Mucosa of descending colon (tissue), 3 donors: ENCODE results near the gene RBP3. TPM values are rescaled to one million over a fixed set of nuclear protein-coding genes. Genes with fewer than 3 reads are reported as not detected.

Experiments used
- ATAC-seq: fragments of 200-7000 bp; cut with Tn5 transposase; one replicate; pipeline ENCODE4 v1.9.1; 2020; ENCODE audit warnings: mild to moderate bottlenecking, moderate library complexity
- DNase-seq, 3 donors: peaks; one replicate each; pipeline ENCODE4 v3.0.0-alpha.2; 2020
- H3K36me3 ChIP-seq: fragments of 200-600 bp; one replicate; pipeline ENCODE4 v1.8.0; 2021; ENCODE audit warnings: low read depth, mild to moderate bottlenecking
- H3K4me1 ChIP-seq: fragments of 200-600 bp; one replicate; pipeline ENCODE4 v1.8.0; 2021; ENCODE audit warnings: low read depth, mild to moderate bottlenecking
- H3K4me3 ChIP-seq: fragments of 200-600 bp; one replicate; pipeline ENCODE4 v1.8.0; 2021; ENCODE audit warnings: mild to moderate bottlenecking
- H3K9me3 ChIP-seq: fragments of 200-600 bp; one replicate; pipeline ENCODE4 v1.8.0; 2021; ENCODE audit warnings: mild to moderate bottlenecking
- CTCF ChIP-seq: fragments of 200-600 bp; IDR thresholded peaks from one replicate; pipeline ENCODE4 v1.8.0; 2022; ENCODE audit warnings: antibody characterized with exemption, mild to moderate bottlenecking
- intact Hi-C, 2 donors: fragments of 100-400 bp; cut with DNase I in 1 of 2; cut with micrococcal nuclease in 1 of 2; formaldehyde crosslinking; loops; one replicate each; pipeline versions ENCODE4 v1.11.0 to v1.11.1; 2022; cut with DNase I, micrococcal nuclease
- total RNA-seq, 3 donors: library from RNA; stranded (reverse); fragmentation: NEBNext Ultra II Directional in 2 of 3; extraction: Animal tissue kit (Norgen Biotek cat#: 25700) in 2 of 3; gene quantifications; one replicate each; pipeline versions ENCODE4 v1.2.1 to v1.2.4, GENCODE V29; 2021 to 2023
- donor health status: DM: no; HTN: no; CAD: no; lungs with moderate emphysema.
- donor health status: DM: no; HTN: no; CAD: no.
- donor health status: DM: no; HTN: yes; CAD: no.

The RBP3 gene
- total RNA-seq, 3 donors from 2014 or later = not detected

DNA sequence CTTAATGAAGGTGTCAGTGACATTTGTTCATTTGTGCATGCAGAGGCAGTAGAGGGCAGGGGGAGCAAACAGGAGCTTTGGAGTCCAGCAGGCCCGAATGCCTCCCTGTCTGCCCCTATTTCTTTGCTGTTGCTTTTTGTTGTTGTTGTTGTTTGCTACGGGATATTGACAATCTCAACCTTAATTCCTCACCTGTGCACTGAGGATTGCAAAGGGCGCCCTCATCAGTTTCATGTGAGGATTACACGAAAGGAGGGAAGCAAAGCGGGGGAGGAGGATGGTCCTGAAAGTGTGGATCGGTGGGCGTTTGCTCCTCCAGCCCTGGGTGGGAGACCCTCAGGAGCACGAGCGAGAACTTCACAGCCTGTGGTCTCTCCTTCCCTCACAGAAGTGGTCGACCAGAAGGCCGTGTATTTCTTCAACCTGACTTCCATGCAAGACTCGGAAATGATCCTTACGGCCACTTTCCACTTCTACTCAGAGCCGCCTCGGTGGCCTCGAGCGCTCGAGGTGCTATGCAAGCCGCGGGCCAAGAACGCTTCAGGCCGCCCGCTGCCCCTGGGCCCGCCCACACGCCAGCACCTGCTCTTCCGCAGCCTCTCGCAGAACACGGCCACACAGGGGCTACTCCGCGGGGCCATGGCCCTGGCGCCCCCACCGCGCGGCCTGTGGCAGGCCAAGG is 38.6 kb upstream of the RBP3 start:
- DNase-seq (no peak), ATAC-seq (no peak)
- intact Hi-C loops = loop anchor here in 1 of 2 donors (10.0 kb wide), 1 partner anchor 285 kb away; no protein-coding TSS in a partner anchor
- no peak for TF ChIP-seq CTCF
- Histone ChIP-seq H3K4me3 (no peak overlapping the region), H3K36me3 (no peaks in the 10 kb centered on the region), H3K4me1 (peaks cover 10% of the 10 kb centered on the region), H3K9me3 (no peaks in the 10 kb centered on the region)

DNA sequence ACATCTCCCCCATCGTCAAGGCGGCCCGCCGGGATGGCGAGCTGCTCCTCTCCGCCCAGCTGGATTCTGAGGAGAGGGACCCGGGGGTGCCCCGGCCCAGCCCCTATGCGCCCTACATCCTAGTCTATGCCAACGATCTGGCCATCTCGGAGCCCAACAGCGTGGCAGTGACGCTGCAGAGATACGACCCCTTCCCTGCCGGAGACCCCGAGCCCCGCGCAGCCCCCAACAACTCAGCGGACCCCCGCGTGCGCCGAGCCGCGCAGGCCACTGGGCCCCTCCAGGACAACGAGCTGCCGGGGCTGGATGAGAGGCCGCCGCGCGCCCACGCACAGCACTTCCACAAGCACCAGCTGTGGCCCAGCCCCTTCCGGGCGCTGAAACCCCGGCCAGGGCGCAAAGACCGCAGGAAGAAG is 38.1 kb upstream of the RBP3 start:
- DNase-seq (no peak), ATAC-seq (no peak)
- intact Hi-C loops = loop anchor here in 1 of 2 donors (10.0 kb wide), 1 partner anchor 285 kb away; no protein-coding TSS in a partner anchor
- Histone ChIP-seq H3K36me3 (no peaks in the 10 kb centered on the region), H3K4me3 (no peak overlapping the region), H3K9me3 (no peaks in the 10 kb centered on the region), H3K4me1 (peaks cover 10% of the 10 kb centered on the region)
- no peak for TF ChIP-seq CTCF

DNA sequence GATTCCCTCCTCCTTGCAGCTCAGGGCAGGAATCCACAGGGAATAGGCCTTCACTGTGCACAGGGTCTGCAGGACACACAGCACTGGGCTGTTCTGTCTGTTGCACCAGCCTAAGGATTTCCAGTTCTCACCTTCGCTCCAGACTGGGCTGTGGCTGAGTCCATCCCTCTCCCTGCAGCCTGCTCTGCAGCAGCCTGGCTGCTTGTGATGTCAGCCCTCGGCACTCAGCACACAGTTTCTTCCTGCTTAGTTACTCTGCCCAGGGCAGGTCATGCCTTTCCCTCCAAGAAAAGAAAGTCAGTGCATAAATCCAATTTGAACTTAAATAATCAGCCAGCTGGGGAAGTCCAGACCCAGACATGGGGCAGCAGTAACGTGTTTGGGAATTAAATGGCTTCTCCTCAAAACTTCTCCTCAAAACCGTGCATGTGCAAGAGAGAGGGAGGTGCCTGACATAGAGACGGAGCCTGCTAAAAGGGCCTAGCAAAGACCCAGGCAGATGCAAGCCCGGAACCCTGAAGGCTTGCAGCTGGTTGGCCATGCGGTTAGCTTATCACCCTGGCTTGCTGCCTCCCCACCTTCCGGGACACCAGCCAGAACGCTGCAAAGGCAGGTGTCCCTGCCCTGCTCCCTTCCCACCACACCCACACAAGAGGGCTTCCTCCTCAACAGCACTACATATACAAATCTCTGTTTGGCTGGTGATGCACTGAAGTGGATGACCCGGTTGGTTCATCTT is 36.8 kb upstream of the RBP3 start:
- no peaks in the 10 kb centered on the region for H3K36me3 ChIP-seq
- DNase-seq (peak; percentile 83 to 86 (median 85)), ATAC-seq (peak; percentile 94)
- H3K9me3 ChIP-seq = no peaks in the 10 kb centered on the region
- TF ChIP-seq CTCF = no peak
- H3K4me1 ChIP-seq = peaks cover 10% of the 10 kb centered on the region
- no peak overlapping the region for H3K4me3 ChIP-seq
- intact Hi-C loops = loop anchor here in 1 of 2 donors (10.0 kb wide), 1 partner anchor 287 kb away; no protein-coding TSS in a partner anchor

GRCh38 chr10:47311932-47312662 is 36.1 kb upstream of the RBP3 start:
- Histone ChIP-seq H3K36me3 (no peaks in the 10 kb centered on the region), H3K4me1 (peaks cover 10% of the 10 kb centered on the region), H3K9me3 (no peaks in the 10 kb centered on the region), H3K4me3 (no peak overlapping the region)
- peak; percentile 78 for TF ChIP-seq CTCF
- intact Hi-C loops = loop anchor here in 1 of 2 donors (10.0 kb wide), 1 partner anchor 287 kb away; no protein-coding TSS in a partner anchor
- DNase-seq (peak; percentile 89 to 93 (median 91)), ATAC-seq (peak; percentile 94)

DNA sequence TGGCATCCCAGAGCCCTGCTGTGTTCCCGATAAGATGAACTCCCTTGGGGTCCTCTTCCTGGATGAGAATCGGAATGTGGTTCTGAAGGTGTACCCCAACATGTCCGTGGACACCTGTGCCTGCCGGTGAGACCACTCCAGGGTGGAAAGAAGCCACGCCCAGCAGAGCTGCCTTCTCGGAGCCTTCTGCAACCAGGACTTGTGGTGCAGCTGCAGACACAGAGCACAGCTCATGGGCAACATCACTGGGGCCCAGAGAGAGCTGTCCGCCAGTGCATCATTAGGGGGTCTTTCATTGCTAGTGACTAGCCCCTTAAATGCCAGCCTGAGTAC is 35.5 kb upstream of the RBP3 start:
- Histone ChIP-seq H3K4me3 (no peak overlapping the region), H3K9me3 (no peaks in the 10 kb centered on the region), H3K4me1 (peaks cover 10% of the 10 kb centered on the region), H3K36me3 (no peaks in the 10 kb centered on the region)
- no peak for DNase-seq
- TF ChIP-seq CTCF = no peak
- ATAC-seq = no peak
- intact Hi-C loops = loop anchor here in 1 of 2 donors (10.0 kb wide), 1 partner anchor 288 kb away; no protein-coding TSS in a partner anchor
